MM.1S (cell line): ENCODE results near the gene PIEZO1.

Experiments
- EZH2phosphoT487 ChIP-seq: fragments of 300-600 bp; sonication (generic); IDR thresholded peaks from 2 replicates; pipeline ENCODE4 v1.6.1; 2018; ENCODE audit warnings: antibody characterized with exemption, low read length
- TF ChIP-seq, protein P1 (sequence below): fragments of 300-600 bp; sonication (generic); IDR thresholded peaks from 2 replicates; pipeline ENCODE4 v1.5.1; 2016; ENCODE audit warnings: antibody characterized with exemption, low read length, mixed read lengths

GRCh38 chr16:88806491-88807111 lies 21.6 kb upstream of the PIEZO1 start:
- TF ChIP-seq, protein P1, sequence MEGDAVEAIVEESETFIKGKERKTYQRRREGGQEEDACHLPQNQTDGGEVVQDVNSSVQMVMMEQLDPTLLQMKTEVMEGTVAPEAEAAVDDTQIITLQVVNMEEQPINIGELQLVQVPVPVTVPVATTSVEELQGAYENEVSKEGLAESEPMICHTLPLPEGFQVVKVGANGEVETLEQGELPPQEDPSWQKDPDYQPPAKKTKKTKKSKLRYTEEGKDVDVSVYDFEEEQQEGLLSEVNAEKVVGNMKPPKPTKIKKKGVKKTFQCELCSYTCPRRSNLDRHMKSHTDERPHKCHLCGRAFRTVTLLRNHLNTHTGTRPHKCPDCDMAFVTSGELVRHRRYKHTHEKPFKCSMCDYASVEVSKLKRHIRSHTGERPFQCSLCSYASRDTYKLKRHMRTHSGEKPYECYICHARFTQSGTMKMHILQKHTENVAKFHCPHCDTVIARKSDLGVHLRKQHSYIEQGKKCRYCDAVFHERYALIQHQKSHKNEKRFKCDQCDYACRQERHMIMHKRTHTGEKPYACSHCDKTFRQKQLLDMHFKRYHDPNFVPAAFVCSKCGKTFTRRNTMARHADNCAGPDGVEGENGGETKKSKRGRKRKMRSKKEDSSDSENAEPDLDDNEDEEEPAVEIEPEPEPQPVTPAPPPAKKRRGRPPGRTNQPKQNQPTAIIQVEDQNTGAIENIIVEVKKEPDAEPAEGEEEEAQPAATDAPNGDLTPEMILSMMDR = no peak
- no peak for TF ChIP-seq EZH2phosphoT487
